ENCODE measurements around the gene PDCD1. TPM values are rescaled to one million over a fixed set of nuclear protein-coding genes. Genes with fewer than 3 reads are reported as not detected.
A peak's percentile ranks its signal among the peaks of the same experiment; 100 is the strongest.

PDCD1 gene
- total and polyA plus RNA-seq, 7 experiments from 2014 or later, result 0.24 to 9.4 (median 0.85) TPM; not detected in 2

- Histone ChIP-seq H3K27ac (ENCODE audit: low read depth, low read length) (no peak overlapping the region), H3K9me3 (ENCODE audit: control insufficient read depth in 2 of 3, low read length in 3 of 3) (no peaks in the 10 kb centered on the region), H3K4me1 (ENCODE audit: control insufficient read depth in 2 of 2, insufficient read depth in 2 of 2, low read length in 2 of 2) (peaks cover 0 to 12% of the 10 kb centered on the region in 2 donors), H3K4me3 (ENCODE audit: low read length) (no peak overlapping the region), H3K36me3 (ENCODE audit: control insufficient read depth in 2 of 3, insufficient read depth in 3 of 3, low read length in 3 of 3) (no peaks in the 10 kb centered on the region), H3K27me3 (ENCODE audit: control insufficient read depth in 2 of 2, insufficient read depth in 2 of 2, low read length in 2 of 2) (no peaks in the 10 kb centered on the region)
- no peak for ATAC-seq
- Mint-ChIP-seq H3K36me3 (no peaks in the 10 kb centered on the region), H3K9me3 (peaks cover 0 to 3% (median 0%) of the 10 kb centered on the region in 11 donors), H3K4me3 (no peak overlapping the region), H3K27me3 (peaks cover 0 to 5% (median 0%) of the 10 kb centered on the region in 5 donors), H3K4me1 (peaks cover 0 to 6% (median 4%) of the 10 kb centered on the region in 7 donors), H3K27ac (peak overlapping the region in 1 of 9 donors; percentile 52)
- ChIA-PET CTCF (no interaction called here), POLR2A (no interaction called here)
- intact Hi-C loops (cut with micrococcal nuclease), result no loop called here
- DNase-seq, result no peak
Measured at GRCh38 chr2:241814643-241815476, 43.8 kb downstream of the PDCD1 start.

- no peak overlapping the region for H3K27ac Mint-ChIP-seq
- Histone ChIP-seq H3K4me1 (ENCODE audit: control insufficient read depth in 2 of 2, insufficient read depth in 2 of 2, low read length in 2 of 2) (peaks cover 0 to 12% of the 10 kb centered on the region in 2 donors), H3K27ac (ENCODE audit: low read depth, low read length) (no peak overlapping the region), H3K27me3 (ENCODE audit: control insufficient read depth in 2 of 2, insufficient read depth in 2 of 2, low read length in 2 of 2) (no peaks in the 10 kb centered on the region), H3K36me3 (ENCODE audit: control insufficient read depth in 2 of 3, insufficient read depth in 3 of 3, low read length in 3 of 3) (no peaks in the 10 kb centered on the region), H3K9me3 (ENCODE audit: control insufficient read depth in 2 of 3, low read length in 3 of 3) (no peaks in the 10 kb centered on the region), H3K4me3 (ENCODE audit: low read length) (no peak overlapping the region)
- POLR2A ChIA-PET, result no interaction called here
- H3K9me3 Mint-ChIP-seq, result peaks cover 0 to 3% (median 0%) of the 10 kb centered on the region in 11 donors
- H3K4me1 Mint-ChIP-seq, result peaks cover 0 to 6% (median 4%) of the 10 kb centered on the region in 7 donors
- DNase-seq (no peak), ATAC-seq (no peak)
- peaks cover 0 to 5% (median 0%) of the 10 kb centered on the region in 5 donors for H3K27me3 Mint-ChIP-seq
- H3K4me3 Mint-ChIP-seq, result no peak overlapping the region
- intact Hi-C loops (cut with micrococcal nuclease), result no loop called here
- H3K36me3 Mint-ChIP-seq, result no peaks in the 10 kb centered on the region
- CTCF ChIA-PET, result no interaction called here
Measured at GRCh38 chr2:241814393-241814642, 44.4 kb downstream of the PDCD1 start.

DNA sequence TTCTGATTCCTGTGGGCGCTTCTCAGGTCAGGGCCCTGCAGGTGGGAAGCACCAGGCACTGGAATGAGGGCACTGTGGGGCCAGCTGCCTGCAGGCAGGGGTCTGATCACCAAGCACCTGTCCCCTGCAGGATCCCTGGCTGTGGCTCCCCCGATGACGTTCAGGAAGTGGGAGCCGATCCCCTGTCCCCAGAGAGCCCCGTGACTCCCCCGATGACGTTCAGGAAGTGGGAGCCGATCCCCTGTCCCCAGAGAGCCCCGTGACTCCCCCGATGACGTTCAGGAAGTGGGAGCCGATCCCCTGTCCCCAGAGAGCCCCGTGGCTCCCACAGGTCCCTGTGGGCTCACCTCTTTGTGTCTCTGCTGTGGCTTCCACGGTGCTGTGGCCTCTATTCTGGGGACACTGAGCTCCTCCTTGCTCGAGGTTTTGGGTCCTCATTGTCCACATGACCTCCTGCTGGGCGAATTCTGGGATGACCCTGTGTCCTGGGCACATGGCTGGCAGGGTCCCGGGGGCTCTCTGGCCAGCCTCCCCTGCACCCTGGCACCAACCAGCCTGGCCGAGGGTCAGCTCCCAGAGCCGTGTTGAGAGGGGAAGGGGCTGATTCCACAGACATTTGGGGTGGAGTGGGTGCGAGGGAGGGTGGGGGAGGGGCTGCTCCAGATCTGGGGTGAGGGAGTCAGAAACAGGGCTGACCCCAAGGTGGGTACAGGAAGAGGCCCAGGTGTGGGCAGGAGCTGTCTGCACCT is 44.9 kb downstream of the PDCD1 start:
- ATAC-seq, result peak; percentile 90
- H3K27ac ChIP-seq (ENCODE audit: low read depth, low read length), result no peak overlapping the region
- Mint-ChIP-seq H3K27me3 (peaks cover 0 to 5% (median 0%) of the 10 kb centered on the region in 5 donors), H3K36me3 (no peaks in the 10 kb centered on the region), H3K27ac (no peak overlapping the region), H3K4me3 (no peak overlapping the region), H3K4me1 (peaks cover 0 to 6% (median 4%) of the 10 kb centered on the region in 7 donors), H3K9me3 (no peaks in the 10 kb centered on the region)
- no peaks in the 10 kb centered on the region for H3K9me3 ChIP-seq (ENCODE audit: control insufficient read depth in 2 of 3, low read length in 3 of 3)
- POLR2A ChIA-PET, result no interaction called here
- DNase-seq, result peak in 3 of 9 donors; percentile 20 to 42 (median 35)
- H3K36me3 ChIP-seq (ENCODE audit: control insufficient read depth in 2 of 3, insufficient read depth in 3 of 3, low read length in 3 of 3), result no peaks in the 10 kb centered on the region
- intact Hi-C loops (cut with micrococcal nuclease), result no loop called here
- CTCF ChIA-PET, result no interaction called here
- no peak overlapping the region for H3K4me3 ChIP-seq (ENCODE audit: low read length)
- H3K27me3 ChIP-seq (ENCODE audit: control insufficient read depth in 2 of 2, insufficient read depth in 2 of 2, low read length in 2 of 2), result no peaks in the 10 kb centered on the region
- peaks cover 0 to 12% of the 10 kb centered on the region in 2 donors for H3K4me1 ChIP-seq (ENCODE audit: control insufficient read depth in 2 of 2, insufficient read depth in 2 of 2, low read length in 2 of 2)

GRCh38 chr2:241812730-241813643 is 45.7 kb downstream of the PDCD1 start:
- POLR2A ChIA-PET, result no interaction called here
- Mint-ChIP-seq H3K27ac (no peak overlapping the region), H3K4me1 (peaks cover 4 to 10% (median 6%) of the 10 kb centered on the region in 7 donors), H3K4me3 (peak overlapping the region in 1 of 10 donors; percentile 14), H3K27me3 (peaks cover 0 to 11% (median 0%) of the 10 kb centered on the region in 5 donors), H3K36me3 (no peaks in the 10 kb centered on the region), H3K9me3 (no peaks in the 10 kb centered on the region)
- H3K4me3 ChIP-seq (ENCODE audit: low read length), result no peak overlapping the region
- CTCF ChIA-PET, result no interaction called here
- H3K27ac ChIP-seq (ENCODE audit: low read depth, low read length), result no peak overlapping the region
- no peaks in the 10 kb centered on the region for H3K36me3 ChIP-seq (ENCODE audit: control insufficient read depth in 2 of 3, insufficient read depth in 3 of 3, low read length in 3 of 3)
- ATAC-seq, result no peak
- intact Hi-C loops (cut with micrococcal nuclease), result no loop called here
- DNase-seq, result peak in 1 of 9 donors; percentile 20
- no peaks in the 10 kb centered on the region for H3K27me3 ChIP-seq (ENCODE audit: control insufficient read depth in 2 of 2, insufficient read depth in 2 of 2, low read length in 2 of 2)
- no peaks in the 10 kb centered on the region for H3K9me3 ChIP-seq (ENCODE audit: control insufficient read depth in 2 of 3, low read length in 3 of 3)
- peaks cover 0 to 12% of the 10 kb centered on the region in 2 donors for H3K4me1 ChIP-seq (ENCODE audit: control insufficient read depth in 2 of 2, insufficient read depth in 2 of 2, low read length in 2 of 2)

- Mint-ChIP-seq H3K4me1 (peaks cover 0 to 5% (median 0%) of the 10 kb centered on the region in 7 donors), H3K4me3 (no peak overlapping the region), H3K36me3 (no peaks in the 10 kb centered on the region), H3K27me3 (peaks cover 0 to 6% (median 0%) of the 10 kb centered on the region in 5 donors), H3K9me3 (no peaks in the 10 kb centered on the region), H3K27ac (no peak overlapping the region)
- CTCF ChIA-PET, result no interaction called here
- no peaks in the 10 kb centered on the region for H3K27me3 ChIP-seq (ENCODE audit: control insufficient read depth in 2 of 2, insufficient read depth in 2 of 2, low read length in 2 of 2)
- H3K36me3 ChIP-seq (ENCODE audit: control insufficient read depth in 2 of 3, insufficient read depth in 3 of 3, low read length in 3 of 3), result no peaks in the 10 kb centered on the region
- no peak for ATAC-seq
- POLR2A ChIA-PET, result no interaction called here
- intact Hi-C loops (cut with micrococcal nuclease), result no loop called here
- H3K27ac ChIP-seq (ENCODE audit: low read depth, low read length), result no peak overlapping the region
- no peaks in the 10 kb centered on the region for H3K9me3 ChIP-seq (ENCODE audit: control insufficient read depth in 2 of 3, low read length in 3 of 3)
- H3K4me1 ChIP-seq (ENCODE audit: control insufficient read depth in 2 of 2, insufficient read depth in 2 of 2, low read length in 2 of 2), result peaks cover 0 to 8% of the 10 kb centered on the region in 2 donors
- DNase-seq, result no peak
- H3K4me3 ChIP-seq (ENCODE audit: low read length), result no peak overlapping the region
Measured at GRCh38 chr2:241811952-241812729, 46.6 kb downstream of the PDCD1 start.

All from naive thymus-derived CD4-positive, alpha-beta T cell (primary cell).